ENCODE data around the gene HNRNPA3.

DNA sequence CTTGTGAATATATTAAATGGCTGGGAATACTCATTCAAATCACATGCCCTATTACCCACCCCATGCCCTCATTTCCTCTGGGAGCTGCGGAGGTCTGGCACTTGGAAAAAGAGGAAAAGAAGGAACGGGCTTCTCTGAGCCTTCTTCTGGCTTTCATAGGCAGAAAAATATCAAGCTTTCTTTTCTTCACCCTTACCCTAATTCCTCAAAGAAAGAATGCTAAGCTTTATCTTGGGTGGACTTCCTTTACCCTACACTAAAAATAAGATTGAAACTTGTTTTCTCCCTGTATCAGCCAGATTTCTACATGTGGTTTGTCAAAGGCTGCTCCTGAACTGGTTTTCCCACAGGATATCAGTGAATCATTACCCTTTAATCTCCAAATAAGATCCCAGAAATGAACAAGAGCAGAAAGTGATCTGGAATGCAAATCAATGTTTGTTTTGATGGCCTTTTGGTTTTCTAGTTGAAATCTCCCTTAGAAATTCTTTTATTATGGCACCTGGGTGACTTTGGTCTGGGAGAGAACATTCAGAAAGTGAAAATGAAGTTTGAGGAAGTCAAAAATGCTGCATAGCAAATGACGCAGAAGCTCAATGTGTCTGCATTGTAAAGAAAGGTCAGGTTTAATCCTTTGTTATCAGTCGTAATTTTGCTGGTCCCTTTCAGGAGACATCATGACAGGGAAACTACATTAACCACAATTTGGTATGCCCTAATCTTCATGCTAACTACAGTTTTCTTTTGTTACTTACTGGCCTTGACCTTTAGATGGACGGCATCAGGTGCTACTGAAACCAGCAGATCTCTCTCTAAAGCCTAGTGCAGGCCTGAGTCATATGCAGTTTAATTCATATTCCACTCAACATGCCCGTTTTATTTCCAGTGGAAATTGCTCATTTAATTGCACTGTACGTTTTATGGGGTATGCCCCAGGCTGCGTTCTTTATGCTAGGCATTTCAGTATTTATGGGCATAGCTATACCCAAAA lies 46.6 kb upstream of the HNRNPA3 start:
- TF ChIP-seq POLR2A (IDR thresholded peaks at IDR 0.05; ENCODE audit: low read depth, low read length) (peak; percentile 33; the same call in 1 of the 2 replicates), POLR2AphosphoS5 (IDR thresholded peaks at IDR 0.05; ENCODE audit: low read depth, low read length) (no peak; the same call in 1 of the 2 replicates), TAF1 (IDR thresholded peaks at IDR 0.05; ENCODE audit: borderline replicate concordance, low read depth, low read length) (no peak)

All from GM12892 (cell line).